Fibroblast of lung (primary cell): Measurements from ENCODE around the gene MGLL. TPM values are rescaled to one million over a fixed set of nuclear protein-coding genes. Genes with fewer than 3 reads are reported as not detected.

Experiments
- DNase-seq, 2 donors: peaks; one replicate each; pipeline versions ENCODE4 v3.0.0 to v3.0.0-alpha.2; 2010; ENCODE audit warnings: low read depth in 2 of 2
- H2AFZ ChIP-seq: 2 replicates; pipeline ENCODE4 v1.5.1; 2012; ENCODE audit warnings: low read length, control low read depth, inconsistent platforms
- H3K27ac ChIP-seq: 2 replicates; pipeline ENCODE4 v1.5.1; 2011; ENCODE audit warnings: low read length, control low read depth; ENCODE audit not compliant: insufficient read depth
- H3K27me3 ChIP-seq: 2 replicates; pipeline ENCODE4 v1.5.1; 2011; ENCODE audit warnings: mild to moderate bottlenecking, low read length; ENCODE audit not compliant: control insufficient read depth, insufficient read depth
- H3K36me3 ChIP-seq: 2 replicates; pipeline ENCODE4 v1.5.1; 2011; ENCODE audit warnings: low read length; ENCODE audit not compliant: control insufficient read depth, insufficient read depth
- H3K4me1 ChIP-seq: 2 replicates; pipeline ENCODE4 v1.5.1; 2011; ENCODE audit warnings: low read length; ENCODE audit not compliant: control insufficient read depth, insufficient read depth; ENCODE audit errors: extremely low read depth
- H3K4me2 ChIP-seq: 2 replicates; pipeline ENCODE4 v1.5.1; 2011; ENCODE audit warnings: low read length, control low read depth; ENCODE audit not compliant: insufficient read depth; ENCODE audit errors: extremely low read depth
- H3K4me3 ChIP-seq, 4 experiments: fragments of 200-600 bp in 1 of 4; sonication (generic) in 1 of 4; replicated peaks in 1 of 4; 2 replicates each; pipeline ENCODE4 v1.5.1; 2011 to 2016; ENCODE audit warnings: low read length in 4 of 4, low read depth in 3 of 4, mild to moderate bottlenecking in 3 of 4, control low read depth in 2 of 4, inconsistent platforms in 1 of 4, mixed read lengths in 1 of 4; ENCODE audit not compliant: insufficient read depth in 1 of 4; ENCODE audit errors: control extremely low read depth in 1 of 4
- H3K79me2 ChIP-seq: 2 replicates; pipeline ENCODE4 v1.5.1; 2012; ENCODE audit warnings: mild to moderate bottlenecking, low read length, inconsistent platforms; ENCODE audit not compliant: control insufficient read depth, insufficient read depth
- H3K9ac ChIP-seq: 2 replicates; pipeline ENCODE4 v1.5.1; 2011; ENCODE audit warnings: mild to moderate bottlenecking, low read length, control low read depth; ENCODE audit not compliant: insufficient read depth
- H3K9me3 ChIP-seq: 2 replicates; pipeline ENCODE4 v1.5.1; 2012; ENCODE audit warnings: low read depth, low read length; ENCODE audit not compliant: control insufficient read depth, insufficient read depth
- H4K20me1 ChIP-seq: 2 replicates; pipeline ENCODE4 v1.5.1; 2011; ENCODE audit warnings: low read length; ENCODE audit not compliant: control insufficient read depth, insufficient read depth; ENCODE audit errors: extremely low read depth
- CTCF ChIP-seq, 2 donors: IDR thresholded peaks in 1 of 2; conservative IDR thresholded peaks in 1 of 2; 1 replicate in 1 of 2; 2 replicates in 1 of 2; pipeline ENCODE4 v1.5.1; 2011 to 2012; ENCODE audit warnings: low read length in 2 of 2, control low read depth in 1 of 2, inconsistent platforms in 1 of 2, low read depth in 1 of 2, mild to moderate bottlenecking in 1 of 2
- EZH2 ChIP-seq: IDR thresholded peaks from 2 replicates; pipeline ENCODE4 v1.5.1; 2012; ENCODE audit warnings: low read length, control low read depth, mild to moderate bottlenecking; ENCODE audit errors: missing control alignments
- polyA plus RNA-seq, 2 donors: library from polyadenylated mRNA; depleted of rRNA in 1 of 2; stranded (reverse) in 1 of 2; unstranded in 1 of 2; fragments of >200 nt; gene quantifications; 2 replicates each; pipeline ENCODE4 v1.2.1, GENCODE V29; 2011 to 2012; ENCODE audit warnings: missing spikeins in 1 of 2
- total RNA-seq: library from RNA; depleted of rRNA; stranded (reverse); fragments of >200 nt; gene quantifications from 2 replicates; pipeline ENCODE4 v1.2.1, GENCODE V29; 2014

Gene MGLL
- total and polyA plus RNA-seq, 2 donors (not counting 1 experiment from before 2014, with no cell fraction given) = 60.1 to 122 TPM

GRCh38 chr3:127815001-127815400, 7.3 kb downstream of the MGLL start:
- TF ChIP-seq CTCF (conservative IDR thresholded peaks at IDR 0.05 in 1 of 2, IDR thresholded peaks at IDR 0.05 in 1 of 2; ENCODE audit: low read depth in 1 of 2, low read length in 2 of 2) (no peak), EZH2 (no peak)
- no peaks in the 10 kb centered on the region for H4K20me1 ChIP-seq
- H2AFZ ChIP-seq = no peak overlapping the region
- peak in 1 of 2 donors; percentile 23 for DNase-seq
- H3K4me2 ChIP-seq = no peak overlapping the region
- no peaks in the 10 kb centered on the region for H3K27me3 ChIP-seq
- no peak overlapping the region for H3K27ac ChIP-seq
- no peaks in the 10 kb centered on the region for H3K9me3 ChIP-seq
- H3K4me1 ChIP-seq = peaks cover 22% of the 10 kb centered on the region
- no peak overlapping the region for H3K9ac ChIP-seq
- no peak overlapping the region for H3K4me3 ChIP-seq
- H3K36me3 ChIP-seq = peaks cover 28% of the 10 kb centered on the region
- H3K79me2 ChIP-seq = peaks cover 44% of the 10 kb centered on the region

- H2AFZ ChIP-seq = no peak overlapping the region
- H4K20me1 ChIP-seq = no peaks in the 10 kb centered on the region
- H3K79me2 ChIP-seq = peaks cover 38% of the 10 kb centered on the region
- TF ChIP-seq CTCF (conservative IDR thresholded peaks at IDR 0.05 in 1 of 2, IDR thresholded peaks at IDR 0.05 in 1 of 2; ENCODE audit: low read depth in 1 of 2, low read length in 2 of 2) (no peak), EZH2 (no peak)
- peaks cover 18% of the 10 kb centered on the region for H3K4me1 ChIP-seq
- H3K27me3 ChIP-seq = no peaks in the 10 kb centered on the region
- no peaks in the 10 kb centered on the region for H3K9me3 ChIP-seq
- no peak overlapping the region for H3K4me3 ChIP-seq
- peaks cover 28% of the 10 kb centered on the region for H3K36me3 ChIP-seq
- DNase-seq = no peak
- no peak overlapping the region for H3K27ac ChIP-seq
- no peak overlapping the region for H3K4me2 ChIP-seq
- H3K9ac ChIP-seq = no peak overlapping the region
Measured at GRCh38 chr3:127814325-127814781, 8.0 kb downstream of the MGLL start.

- Histone ChIP-seq H3K36me3 (peaks cover 34% of the 10 kb centered on the region), H3K27me3 (no peaks in the 10 kb centered on the region), H3K4me3 (no peak overlapping the region), H2AFZ (no peak overlapping the region), H3K9me3 (no peaks in the 10 kb centered on the region), H4K20me1 (no peaks in the 10 kb centered on the region), H3K9ac (no peak overlapping the region), H3K79me2 (peaks cover 37% of the 10 kb centered on the region), H3K27ac (no peak overlapping the region), H3K4me1 (peaks cover 14% of the 10 kb centered on the region), H3K4me2 (no peak overlapping the region)
- no peak for DNase-seq
- TF ChIP-seq CTCF (conservative IDR thresholded peaks at IDR 0.05 in 1 of 2, IDR thresholded peaks at IDR 0.05 in 1 of 2; ENCODE audit: low read depth in 1 of 2, low read length in 2 of 2) (no peak), EZH2 (no peak)
Measured at GRCh38 chr3:127812151-127812550, 10.2 kb downstream of the MGLL start.
